Hematopoietic multipotent progenitor cell treated with erythropoietin and hydrocortisone succinate and interleukin-3 and kit ligand, for 6 days (in vitro differentiated cells): ENCODE measurements around the gene HOXA3.

Experiments used
- DNase-seq: peaks from one replicate; pipeline ENCODE4 v3.0.0-alpha.2; 2015

HOXA3 gene

GRCh38 chr7:27125986-27126394, 26.4 kb downstream of the HOXA3 start:
- no peak for DNase-seq

GRCh38 chr7:27124902-27125689, 27.3 kb downstream of the HOXA3 start:
- no peak for DNase-seq

GRCh38 chr7:27124096-27124901, 28.1 kb downstream of the HOXA3 start:
- no peak for DNase-seq

- no peak for DNase-seq
These were observed 28.8 kb downstream of the HOXA3 start for GRCh38 chr7:27123477-27124053.

GRCh38 chr7:27123007-27123476, 29.3 kb downstream of the HOXA3 start:
- DNase-seq = no peak

- DNase-seq = no peak
These were observed 30.1 kb downstream of the HOXA3 start for GRCh38 chr7:27122077-27122910.

GRCh38 chr7:27121684-27122076, 30.7 kb downstream of the HOXA3 start:
- no peak for DNase-seq

- DNase-seq = no peak
These were observed 32.9 kb downstream of the HOXA3 start for GRCh38 chr7:27119412-27119911.

GRCh38 chr7:27118580-27118979, 33.8 kb downstream of the HOXA3 start:
- no peak for DNase-seq

- no peak for DNase-seq
These were observed 34.4 kb downstream of the HOXA3 start for GRCh38 chr7:27117887-27118491.

- DNase-seq = no peak
These were observed 35.2 kb downstream of the HOXA3 start for GRCh38 chr7:27116962-27117886.

GRCh38 chr7:27116031-27116961, 36.1 kb downstream of the HOXA3 start:
- DNase-seq = no peak

- no peak for DNase-seq
These were observed 37.0 kb downstream of the HOXA3 start for GRCh38 chr7:27115221-27116026.

- DNase-seq = no peak
These were observed 37.5 kb downstream of the HOXA3 start for GRCh38 chr7:27114881-27115220.

GRCh38 chr7:27113991-27114769, 38.2 kb downstream of the HOXA3 start:
- no peak for DNase-seq

- DNase-seq = no peak
These were observed 39.1 kb downstream of the HOXA3 start for GRCh38 chr7:27112955-27113949.

- DNase-seq = no peak
These were observed 40.0 kb downstream of the HOXA3 start for GRCh38 chr7:27112361-27112760.
